SK-N-MC (cell line): ENCODE results near the gene SNX2.

Experiments used
- EZH2 ChIP-seq: fragments of 200-600 bp; sonication (generic); IDR thresholded peaks from one replicate; pipeline ENCODE4 v1.6.1; 2017; ENCODE audit warnings: antibody characterized with exemption
- FOXP2 ChIP-seq: optimal IDR thresholded peaks from 2 replicates; pipeline ENCODE3; 2011; ENCODE audit warnings: mild to moderate bottlenecking, moderate library complexity; ENCODE audit not compliant: insufficient read depth; ENCODE audit errors: extremely low read length, control extremely low read depth
- POLR2AphosphoS5 ChIP-seq: IDR thresholded peaks from 2 replicates; pipeline ENCODE4 v1.6.1; 2012; ENCODE audit warnings: mild to moderate bottlenecking, low read depth, low read length, borderline replicate concordance

DNA sequence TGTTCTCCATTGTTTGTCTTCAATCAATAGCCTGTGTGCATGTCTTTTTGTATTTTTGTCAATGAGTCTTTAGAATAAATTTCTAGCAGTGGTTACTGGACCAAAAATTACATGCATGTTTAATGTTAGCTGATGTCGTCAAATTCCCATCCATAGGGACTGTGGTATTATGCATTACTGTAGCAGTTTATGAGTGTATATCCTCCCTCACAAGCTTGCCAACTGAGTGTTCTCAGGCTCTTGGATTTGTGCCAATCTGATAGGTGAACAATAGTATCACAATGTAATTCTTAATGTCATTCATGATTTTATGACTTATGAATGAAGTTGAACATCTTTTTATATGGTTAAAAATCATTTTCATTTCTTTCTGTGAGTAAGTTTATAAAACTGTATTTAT is 83.6 kb downstream of the SNX2 start:
- no peak for TF ChIP-seq POLR2AphosphoS5
- no peak for TF ChIP-seq EZH2
- no peak for TF ChIP-seq FOXP2
